Panc1 (cell line): ENCODE measurements around the gene COL4A1.

ENCODE experiments used
- POLR2AphosphoS5 ChIP-seq: IDR thresholded peaks from 2 replicates; pipeline ENCODE4 v1.6.1; 2012; ENCODE audit warnings: mild to moderate bottlenecking, low read depth, low read length, moderate library complexity
- TF ChIP-seq, protein P1 (sequence below): fragments of 450-650 bp; IDR thresholded peaks from 2 replicates; pipeline ENCODE4 v1.5.1; 2017; ENCODE audit warnings: mild to moderate bottlenecking
- TF ChIP-seq, protein P2 (sequence below), 2 experiments: IDR thresholded peaks; 2 replicates each; pipeline ENCODE4 v1.6.1; 2011 to 2012; ENCODE audit warnings: low read depth in 2 of 2, control low read depth in 1 of 2, low read length in 1 of 2, mild to moderate bottlenecking in 1 of 2, moderate library complexity in 1 of 2; ENCODE audit not compliant: insufficient read depth in 1 of 2

DNA sequence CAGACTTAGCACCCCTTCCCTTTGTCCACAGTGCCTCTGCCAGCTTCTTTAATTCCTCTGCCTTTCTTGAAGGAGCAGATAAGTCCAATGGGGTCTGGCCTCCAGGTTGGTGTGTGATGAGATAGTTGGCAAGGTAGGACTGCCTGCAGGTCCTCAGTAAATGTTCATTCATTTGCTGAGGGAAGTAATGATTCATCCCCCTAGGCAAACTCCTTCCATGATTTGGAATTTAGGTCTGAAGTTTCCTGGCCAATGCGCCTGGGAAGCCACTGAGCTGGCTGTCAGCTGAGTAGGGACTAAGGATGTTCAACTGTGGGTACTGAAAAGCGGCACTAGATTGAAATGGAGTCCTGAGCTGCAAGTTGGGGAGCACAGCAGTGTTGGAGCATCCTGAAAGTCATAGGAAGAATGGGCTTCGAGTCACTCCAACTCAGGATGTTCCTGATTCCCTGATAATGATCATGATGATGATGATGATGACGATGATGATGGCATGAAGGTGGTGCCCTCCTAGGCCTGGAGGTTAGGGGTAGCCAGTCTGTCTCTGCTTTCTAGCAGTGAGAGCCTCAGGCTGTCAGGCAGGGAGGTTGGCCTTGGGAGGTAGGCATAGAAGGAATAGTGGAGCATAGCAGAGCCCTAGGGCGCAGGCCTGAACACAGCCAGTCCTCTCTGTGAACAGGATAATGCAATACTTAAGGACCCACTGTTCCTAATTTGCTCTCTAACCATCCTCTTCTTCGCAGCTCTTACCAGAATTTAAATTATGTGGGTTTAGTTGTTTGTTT is 44.9 kb upstream of the COL4A1 start:
- TF ChIP-seq, protein P1, sequence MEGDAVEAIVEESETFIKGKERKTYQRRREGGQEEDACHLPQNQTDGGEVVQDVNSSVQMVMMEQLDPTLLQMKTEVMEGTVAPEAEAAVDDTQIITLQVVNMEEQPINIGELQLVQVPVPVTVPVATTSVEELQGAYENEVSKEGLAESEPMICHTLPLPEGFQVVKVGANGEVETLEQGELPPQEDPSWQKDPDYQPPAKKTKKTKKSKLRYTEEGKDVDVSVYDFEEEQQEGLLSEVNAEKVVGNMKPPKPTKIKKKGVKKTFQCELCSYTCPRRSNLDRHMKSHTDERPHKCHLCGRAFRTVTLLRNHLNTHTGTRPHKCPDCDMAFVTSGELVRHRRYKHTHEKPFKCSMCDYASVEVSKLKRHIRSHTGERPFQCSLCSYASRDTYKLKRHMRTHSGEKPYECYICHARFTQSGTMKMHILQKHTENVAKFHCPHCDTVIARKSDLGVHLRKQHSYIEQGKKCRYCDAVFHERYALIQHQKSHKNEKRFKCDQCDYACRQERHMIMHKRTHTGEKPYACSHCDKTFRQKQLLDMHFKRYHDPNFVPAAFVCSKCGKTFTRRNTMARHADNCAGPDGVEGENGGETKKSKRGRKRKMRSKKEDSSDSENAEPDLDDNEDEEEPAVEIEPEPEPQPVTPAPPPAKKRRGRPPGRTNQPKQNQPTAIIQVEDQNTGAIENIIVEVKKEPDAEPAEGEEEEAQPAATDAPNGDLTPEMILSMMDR = no peak
- no peak for TF ChIP-seq POLR2AphosphoS5
- TF ChIP-seq, protein P2, sequence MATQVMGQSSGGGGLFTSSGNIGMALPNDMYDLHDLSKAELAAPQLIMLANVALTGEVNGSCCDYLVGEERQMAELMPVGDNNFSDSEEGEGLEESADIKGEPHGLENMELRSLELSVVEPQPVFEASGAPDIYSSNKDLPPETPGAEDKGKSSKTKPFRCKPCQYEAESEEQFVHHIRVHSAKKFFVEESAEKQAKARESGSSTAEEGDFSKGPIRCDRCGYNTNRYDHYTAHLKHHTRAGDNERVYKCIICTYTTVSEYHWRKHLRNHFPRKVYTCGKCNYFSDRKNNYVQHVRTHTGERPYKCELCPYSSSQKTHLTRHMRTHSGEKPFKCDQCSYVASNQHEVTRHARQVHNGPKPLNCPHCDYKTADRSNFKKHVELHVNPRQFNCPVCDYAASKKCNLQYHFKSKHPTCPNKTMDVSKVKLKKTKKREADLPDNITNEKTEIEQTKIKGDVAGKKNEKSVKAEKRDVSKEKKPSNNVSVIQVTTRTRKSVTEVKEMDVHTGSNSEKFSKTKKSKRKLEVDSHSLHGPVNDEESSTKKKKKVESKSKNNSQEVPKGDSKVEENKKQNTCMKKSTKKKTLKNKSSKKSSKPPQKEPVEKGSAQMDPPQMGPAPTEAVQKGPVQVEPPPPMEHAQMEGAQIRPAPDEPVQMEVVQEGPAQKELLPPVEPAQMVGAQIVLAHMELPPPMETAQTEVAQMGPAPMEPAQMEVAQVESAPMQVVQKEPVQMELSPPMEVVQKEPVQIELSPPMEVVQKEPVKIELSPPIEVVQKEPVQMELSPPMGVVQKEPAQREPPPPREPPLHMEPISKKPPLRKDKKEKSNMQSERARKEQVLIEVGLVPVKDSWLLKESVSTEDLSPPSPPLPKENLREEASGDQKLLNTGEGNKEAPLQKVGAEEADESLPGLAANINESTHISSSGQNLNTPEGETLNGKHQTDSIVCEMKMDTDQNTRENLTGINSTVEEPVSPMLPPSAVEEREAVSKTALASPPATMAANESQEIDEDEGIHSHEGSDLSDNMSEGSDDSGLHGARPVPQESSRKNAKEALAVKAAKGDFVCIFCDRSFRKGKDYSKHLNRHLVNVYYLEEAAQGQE (IDR thresholded peaks at IDR 0.05; ENCODE audit: insufficient read depth in 1 of 2, low read depth in 2 of 2, low read length in 1 of 2) = no peak
